PC-3 (cell line): ENCODE measurements around the gene SYT6. TPM values are rescaled to one million over a fixed set of nuclear protein-coding genes. Genes with fewer than 3 reads are reported as not detected.

Source experiments
- ATAC-seq: fragments of 200-7000 bp; cut with Tn5 transposase; 2 replicates; pipeline ENCODE4 v1.9.1; 2020; ENCODE audit warnings: mild to moderate bottlenecking, moderate library complexity
- BruUV-seq: library from RNA; stranded (reverse); fragments of 400-500 nt; replicated peaks from 2 replicates; lab custom pipeline; 2021; lab: Mats Ljungman, UMichigan
- CTCF ChIA-PET: fragments of 300-600 bp; sonication (Branson Sonifier 250); formaldehyde crosslinking; loops from one replicate; lab custom pipeline; 2022; ENCODE audit warnings: antibody characterized with exemption; lab: Charles Lee
- POLR2A ChIA-PET: fragments of 300-600 bp; sonication (Branson Sonifier 250); formaldehyde crosslinking; loops from one replicate; lab custom pipeline; 2022; ENCODE audit warnings: antibody characterized with exemption; ENCODE audit not compliant: unreplicated experiment; lab: Charles Lee
- DNase-seq: peaks from one replicate; pipeline ENCODE4 v3.0.0-alpha.2; 2015
- H2AFZ ChIP-seq: fragments of 300-600 bp; sonication (generic); 2 replicates; pipeline ENCODE4 v1.6.0; 2016; ENCODE audit warnings: antibody characterized with exemption, low read length
- H3F3A ChIP-seq: fragments of 300-600 bp; sonication (generic); one replicate; pipeline ENCODE4 v1.6.0; 2017; ENCODE audit warnings: antibody characterized with exemption, low read length, control low read depth, mild to moderate bottlenecking; ENCODE audit not compliant: unreplicated experiment
- H3K27ac ChIP-seq: fragments of 300-600 bp; sonication (generic); 2 replicates; pipeline ENCODE4 v1.5.1; 2016; ENCODE audit warnings: mild to moderate bottlenecking, low read length
- H3K27me3 ChIP-seq: fragments of 300-600 bp; sonication (generic); 2 replicates; pipeline ENCODE4 v1.6.1; 2016; ENCODE audit warnings: low read length, mixed read lengths
- H3K36me3 ChIP-seq: fragments of 300-600 bp; sonication (generic); 2 replicates; pipeline ENCODE4 v1.6.1; 2016; ENCODE audit warnings: low read depth, mixed run types, low read length, mixed read lengths
- H3K4me1 ChIP-seq: fragments of 300-600 bp; sonication (generic); 2 replicates; pipeline ENCODE4 v1.5.1; 2016; ENCODE audit warnings: low read length; ENCODE audit not compliant: insufficient read depth
- H3K4me2 ChIP-seq: fragments of 300-600 bp; sonication (generic); 2 replicates; pipeline ENCODE4 v1.6.0; 2016; ENCODE audit warnings: low read length
- H3K4me3 ChIP-seq: fragments of 300-600 bp; sonication (generic); 2 replicates; pipeline ENCODE4 v1.5.1; 2016; ENCODE audit warnings: mild to moderate bottlenecking, low read length, mixed read lengths
- H3K79me2 ChIP-seq: fragments of 300-600 bp; sonication (generic); 2 replicates; pipeline ENCODE4 v1.6.1; 2017; ENCODE audit warnings: low read length, mixed read lengths
- H3K9ac ChIP-seq: fragments of 300-600 bp; sonication (generic); 2 replicates; pipeline ENCODE4 v1.6.0; 2016; ENCODE audit warnings: mild to moderate bottlenecking, low read length
- H3K9me2 ChIP-seq: fragments of 300-600 bp; sonication (generic); replicated peaks from 2 replicates; pipeline ENCODE4 v1.6.1; 2016; ENCODE audit warnings: mixed run types, low read length, mixed read lengths
- H3K9me3 ChIP-seq: fragments of 300-600 bp; sonication (generic); 2 replicates; pipeline ENCODE4 v1.6.1; 2016; ENCODE audit warnings: low read length, mixed read lengths
- H4K20me1 ChIP-seq: fragments of 300-600 bp; sonication (generic); 2 replicates; pipeline ENCODE4 v1.6.1; 2016; ENCODE audit warnings: low read length, mixed read lengths
- EZH2 ChIP-seq: fragments of 300-600 bp; sonication (generic); IDR thresholded peaks from one replicate; pipeline ENCODE4 v1.6.1; 2017; ENCODE audit warnings: antibody characterized with exemption, mild to moderate bottlenecking, low read length; ENCODE audit not compliant: unreplicated experiment
- EZH2phosphoT487 ChIP-seq: fragments of 300-600 bp; sonication (generic); IDR thresholded peaks from 2 replicates; pipeline ENCODE4 v1.6.1; 2018; ENCODE audit warnings: mild to moderate bottlenecking, antibody characterized with exemption, low read length, borderline replicate concordance
- intact Hi-C: fragments of 100-400 bp; cut with micrococcal nuclease; formaldehyde crosslinking; loops from 2 replicates; pipeline ENCODE4 v1.9.0; 2023
- total RNA-seq: library from RNA; depleted of rRNA; stranded (reverse); fragments of >200 nt; gene quantifications from 2 replicates; pipeline ENCODE4 v1.2.3, GENCODE V29; 2014
- TF ChIP-seq, protein P1 (sequence below): fragments of 300-600 bp; sonication (generic); conservative IDR thresholded peaks from 2 replicates; pipeline ENCODE4 v1.5.1; 2017; ENCODE audit warnings: antibody characterized with exemption, low read depth, mild to moderate bottlenecking, low read length

Gene SYT6
- total RNA-seq, 1 experiment from 2014 or later: not detected

DNA sequence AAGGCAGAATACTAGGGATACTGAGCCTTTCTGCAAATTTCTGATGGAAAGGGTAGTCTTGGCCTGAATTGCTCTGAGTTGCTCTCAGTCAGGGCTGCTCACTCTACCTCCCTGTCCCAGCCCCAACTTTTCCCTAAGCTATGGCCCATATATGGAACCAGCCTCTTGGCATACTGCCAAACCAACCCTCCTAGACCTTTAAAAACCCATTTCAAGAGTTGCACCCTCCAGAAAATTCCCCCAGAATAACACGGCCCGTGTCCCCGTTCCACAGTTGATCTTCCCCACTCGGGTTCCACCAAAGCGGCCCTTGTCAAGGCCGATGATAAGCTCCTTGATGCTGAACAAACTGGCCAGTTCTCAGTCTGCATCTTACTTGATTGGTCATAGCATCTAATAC, 25.4 kb downstream of the SYT6 start:
- Histone ChIP-seq H4K20me1 (no peaks in the 10 kb centered on the region), H3K4me2 (no peak overlapping the region), H2AFZ (no peak overlapping the region), H3K4me3 (no peak overlapping the region), H3K9ac (no peak overlapping the region), H3F3A (no peaks in the 10 kb centered on the region), H3K9me2 (no peaks in the 10 kb centered on the region), H3K27me3 (no peaks in the 10 kb centered on the region), H3K4me1 (peaks cover 5% of the 10 kb centered on the region), H3K79me2 (no peaks in the 10 kb centered on the region), H3K27ac (no peak overlapping the region), H3K36me3 (no peaks in the 10 kb centered on the region), H3K9me3 (no peaks in the 10 kb centered on the region)
- intact Hi-C loops: no loop called here
- CTCF ChIA-PET: no interaction called here
- ATAC-seq (no peak), DNase-seq (no peak)
- POLR2A ChIA-PET: interaction anchor here (0.6 kb wide), 1 partner anchor 487 kb away, joined by 15 read pairs; no protein-coding TSS in a partner anchor
- TF ChIP-seq, protein P1, sequence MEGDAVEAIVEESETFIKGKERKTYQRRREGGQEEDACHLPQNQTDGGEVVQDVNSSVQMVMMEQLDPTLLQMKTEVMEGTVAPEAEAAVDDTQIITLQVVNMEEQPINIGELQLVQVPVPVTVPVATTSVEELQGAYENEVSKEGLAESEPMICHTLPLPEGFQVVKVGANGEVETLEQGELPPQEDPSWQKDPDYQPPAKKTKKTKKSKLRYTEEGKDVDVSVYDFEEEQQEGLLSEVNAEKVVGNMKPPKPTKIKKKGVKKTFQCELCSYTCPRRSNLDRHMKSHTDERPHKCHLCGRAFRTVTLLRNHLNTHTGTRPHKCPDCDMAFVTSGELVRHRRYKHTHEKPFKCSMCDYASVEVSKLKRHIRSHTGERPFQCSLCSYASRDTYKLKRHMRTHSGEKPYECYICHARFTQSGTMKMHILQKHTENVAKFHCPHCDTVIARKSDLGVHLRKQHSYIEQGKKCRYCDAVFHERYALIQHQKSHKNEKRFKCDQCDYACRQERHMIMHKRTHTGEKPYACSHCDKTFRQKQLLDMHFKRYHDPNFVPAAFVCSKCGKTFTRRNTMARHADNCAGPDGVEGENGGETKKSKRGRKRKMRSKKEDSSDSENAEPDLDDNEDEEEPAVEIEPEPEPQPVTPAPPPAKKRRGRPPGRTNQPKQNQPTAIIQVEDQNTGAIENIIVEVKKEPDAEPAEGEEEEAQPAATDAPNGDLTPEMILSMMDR: no peak
- no peak for TF ChIP-seq EZH2
- TF ChIP-seq EZH2phosphoT487: no peak
- no TSS peak for BruUV-seq

GRCh38 chr1:114126261-114127095, 27.2 kb downstream of the SYT6 start:
- no peak overlapping the region for H2AFZ ChIP-seq
- H3F3A ChIP-seq: no peaks in the 10 kb centered on the region
- BruUV-seq: no TSS peak
- intact Hi-C loops: no loop called here
- no peak overlapping the region for H3K4me2 ChIP-seq
- H3K36me3 ChIP-seq: no peaks in the 10 kb centered on the region
- H3K4me3 ChIP-seq: no peak overlapping the region
- H3K9me3 ChIP-seq: no peaks in the 10 kb centered on the region
- no peaks in the 10 kb centered on the region for H3K79me2 ChIP-seq
- no peaks in the 10 kb centered on the region for H3K9me2 ChIP-seq
- no peaks in the 10 kb centered on the region for H3K27me3 ChIP-seq
- no peak for ATAC-seq
- ChIA-PET CTCF (no interaction called here), POLR2A (no interaction called here)
- H3K9ac ChIP-seq: no peak overlapping the region
- H3K27ac ChIP-seq: no peak overlapping the region
- H4K20me1 ChIP-seq: no peaks in the 10 kb centered on the region
- TF ChIP-seq, protein P1: no peak
- no peak for TF ChIP-seq EZH2phosphoT487
- TF ChIP-seq EZH2: no peak
- DNase-seq: no peak
- peaks cover 16% of the 10 kb centered on the region for H3K4me1 ChIP-seq

DNA sequence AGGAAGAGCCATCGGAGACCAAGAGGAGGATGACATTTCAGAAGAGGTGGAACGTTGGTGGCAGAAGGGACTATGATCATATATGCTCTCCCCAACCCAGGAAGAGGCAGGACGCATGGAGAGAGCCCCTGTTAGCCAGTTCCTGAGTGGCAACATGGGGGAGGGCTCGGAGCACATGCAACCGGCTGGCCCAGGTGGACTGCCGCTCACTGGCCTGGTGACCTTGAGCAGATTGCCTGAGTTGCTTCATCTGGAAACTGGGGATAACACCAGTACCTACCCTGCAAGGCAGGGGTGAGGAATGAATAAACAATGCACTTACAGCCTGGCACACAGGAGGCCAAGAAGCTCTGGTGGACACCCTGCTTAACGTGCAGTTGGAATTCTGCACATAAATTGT, 29.0 kb downstream of the SYT6 start:
- Histone ChIP-seq H3K4me1 (peaks cover 16% of the 10 kb centered on the region), H3K36me3 (no peaks in the 10 kb centered on the region), H3K9ac (no peak overlapping the region), H4K20me1 (no peaks in the 10 kb centered on the region), H3K79me2 (no peaks in the 10 kb centered on the region), H3K4me3 (no peak overlapping the region), H3F3A (no peaks in the 10 kb centered on the region), H3K4me2 (no peak overlapping the region), H3K9me3 (no peaks in the 10 kb centered on the region), H3K9me2 (no peaks in the 10 kb centered on the region), H3K27ac (no peak overlapping the region), H3K27me3 (no peaks in the 10 kb centered on the region), H2AFZ (no peak overlapping the region)
- DNase-seq: no peak
- no peak for ATAC-seq
- no TSS peak for BruUV-seq
- intact Hi-C loops: no loop called here
- POLR2A ChIA-PET: no interaction called here
- TF ChIP-seq, protein P1: no peak
- TF ChIP-seq EZH2 (no peak), EZH2phosphoT487 (no peak)
- CTCF ChIA-PET: no interaction called here
